Measurements from ENCODE around the gene SLAMF1.
A peak's percentile ranks its signal among the peaks of the same experiment; 100 is the strongest.
"Not testable (repeated sequence)": the region's sequence is repeated elsewhere in the genome, so short reads cannot be mapped to it uniquely, and the experiment has no call there.

Gene SLAMF1

DNA sequence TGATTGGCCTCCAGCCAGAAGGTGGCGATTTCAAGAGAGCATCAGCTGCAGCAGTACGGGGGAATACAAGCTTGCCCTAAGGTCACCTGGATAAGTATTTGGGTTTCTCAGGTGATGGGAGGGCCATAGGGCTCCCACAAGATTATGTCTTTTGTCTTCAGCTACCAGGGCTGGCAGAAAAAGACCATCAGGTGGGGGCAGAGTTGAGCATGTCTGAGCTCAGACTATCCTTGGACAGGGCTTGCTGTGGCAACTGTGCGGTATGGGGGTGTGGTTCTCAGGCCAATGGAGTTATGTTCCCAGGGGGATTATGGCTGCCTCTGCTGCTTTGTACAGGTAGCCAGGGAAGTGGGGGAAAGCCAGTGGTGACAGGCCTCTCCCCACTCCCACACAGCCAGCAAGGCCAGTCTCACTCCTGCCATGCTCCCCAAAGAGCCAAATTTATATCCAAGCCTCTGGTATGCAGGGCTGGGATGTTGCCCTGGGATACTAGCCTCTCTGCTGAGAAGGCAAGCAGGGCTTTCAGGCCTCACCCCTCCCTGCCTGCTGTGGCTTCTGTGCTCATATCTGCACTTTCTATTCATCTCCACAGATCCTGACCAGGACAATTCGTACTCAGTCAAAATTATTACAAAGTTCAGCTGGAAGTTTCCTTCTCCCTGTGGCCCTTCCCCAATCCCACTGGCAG is 40.9 kb downstream of the SLAMF1 start:
- no peak for DNase-seq (ENCODE audit: low read depth in 3 of 3)

- DNase-seq (ENCODE audit: low read depth in 3 of 3): no peak
These were observed 41.6 kb downstream of the SLAMF1 start for GRCh38 chr1:160605205-160605604.

DNA sequence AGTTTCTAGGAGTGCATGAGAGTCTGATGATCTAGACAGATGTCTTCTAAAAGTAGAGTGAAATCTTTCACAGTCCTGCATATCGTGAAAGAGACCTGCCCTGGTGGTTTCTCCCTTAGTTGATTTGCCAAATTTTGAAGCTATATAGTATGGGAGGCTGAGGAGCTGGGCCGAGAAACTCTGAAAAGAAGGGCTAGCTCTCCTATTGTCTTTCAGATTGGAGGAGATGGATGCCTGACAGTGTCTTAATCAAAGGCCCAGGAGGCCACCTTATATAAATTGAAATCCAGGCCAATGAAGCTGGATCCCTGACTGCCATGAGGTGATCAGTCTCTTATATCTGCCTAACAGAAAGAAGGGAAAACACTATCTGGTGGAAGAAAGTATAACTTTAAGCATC is 49.1 kb downstream of the SLAMF1 start:
- DNase-seq (ENCODE audit: low read depth in 3 of 3): no peak

DNA sequence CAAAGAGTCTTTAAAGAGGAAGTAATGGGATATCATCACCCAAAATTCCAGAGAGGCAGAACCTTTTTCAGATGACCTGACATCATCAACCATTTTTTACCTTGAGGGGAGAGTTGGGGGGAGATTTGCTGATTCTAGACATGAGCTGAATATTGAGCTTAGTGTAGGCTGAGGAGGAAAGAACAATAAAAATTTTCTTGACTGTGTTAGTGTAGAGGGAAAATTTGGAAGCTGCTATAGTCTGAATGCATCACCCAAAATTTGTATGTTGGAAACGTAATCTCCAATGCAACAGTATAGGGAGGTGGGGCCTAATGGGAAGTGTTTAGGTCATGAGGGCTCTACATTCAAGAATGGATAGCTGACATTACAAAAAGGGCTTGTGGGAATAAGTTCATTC is 49.8 kb downstream of the SLAMF1 start:
- no peak for DNase-seq (ENCODE audit: low read depth in 3 of 3)

DNA sequence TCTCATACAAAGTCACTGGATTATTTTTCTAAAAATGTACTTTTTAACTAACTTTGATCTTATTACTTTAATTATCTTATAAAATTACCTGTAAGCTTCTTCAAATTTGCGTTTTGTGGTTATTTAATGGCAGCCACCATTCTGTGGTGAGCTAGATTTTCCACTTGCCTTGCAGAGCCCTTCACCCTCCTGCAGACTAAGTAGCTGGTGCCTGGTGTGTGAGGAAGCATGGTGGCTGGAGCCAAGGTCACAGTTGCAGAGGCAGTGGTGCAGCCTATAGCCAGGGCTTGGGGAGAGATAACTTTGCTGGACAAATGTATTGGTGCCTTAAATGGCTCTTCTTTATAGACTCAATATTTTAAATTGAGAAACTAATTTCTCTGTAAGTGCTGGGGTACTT is 56.4 kb downstream of the SLAMF1 start:
- no peak for DNase-seq (ENCODE audit: low read depth in 3 of 3)

GRCh38 chr1:160588468-160588867 is 58.4 kb downstream of the SLAMF1 start:
- no peak for DNase-seq (ENCODE audit: low read depth in 3 of 3)

GRCh38 chr1:160584784-160585183 is 62.1 kb downstream of the SLAMF1 start:
- DNase-seq (ENCODE audit: low read depth in 3 of 3): no peak

GRCh38 chr1:160582976-160583375 is 63.9 kb downstream of the SLAMF1 start:
- not testable (repeated sequence) for DNase-seq (ENCODE audit: low read depth in 3 of 3)

DNA sequence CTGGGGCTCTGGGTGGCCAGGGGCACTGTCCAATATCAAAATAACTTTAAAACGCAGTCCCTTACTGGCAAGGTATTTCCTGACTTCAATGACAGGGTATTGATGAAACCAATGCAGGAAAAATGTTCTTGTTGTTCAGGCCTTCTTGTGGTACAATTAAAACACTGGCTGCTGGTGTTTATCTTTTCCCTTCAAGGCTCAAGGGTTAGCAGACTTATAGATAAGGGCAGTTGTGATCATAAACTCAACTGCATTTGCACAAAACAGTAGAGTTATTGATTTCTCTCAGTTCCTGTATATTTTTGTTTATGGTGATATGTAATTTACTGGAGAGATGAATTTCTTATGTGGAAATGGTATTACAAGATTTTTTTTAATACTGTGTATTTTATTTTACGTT is 64.9 kb downstream of the SLAMF1 start:
- no peak for DNase-seq (ENCODE audit: low read depth in 3 of 3)

DNA sequence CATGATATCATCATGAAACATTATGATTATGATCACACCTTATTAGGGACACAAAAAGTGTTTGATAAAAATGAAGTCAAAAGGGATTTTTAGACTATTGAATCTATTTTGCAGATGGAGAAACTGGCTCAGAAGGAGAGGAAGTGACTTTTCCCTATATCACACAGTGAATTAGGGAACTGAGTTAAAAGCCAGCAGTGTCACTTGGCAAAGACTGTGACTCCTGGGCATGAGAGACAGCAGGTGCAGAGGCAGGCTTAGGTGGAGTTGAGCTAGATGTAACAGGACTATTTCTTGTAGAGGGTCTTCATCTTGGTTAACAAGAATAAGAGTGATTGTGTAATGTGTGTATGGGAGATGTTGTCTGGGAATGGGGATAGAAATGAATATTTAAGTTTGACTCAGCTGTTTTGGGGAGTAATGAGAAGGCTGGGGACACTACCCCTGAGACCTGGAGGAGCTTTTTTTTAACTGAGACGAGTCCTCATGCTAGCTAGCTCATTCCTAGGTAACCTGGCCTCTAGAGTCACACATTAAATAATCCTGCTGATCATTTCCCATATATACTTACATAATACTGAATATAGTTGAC is 66.5 kb downstream of the SLAMF1 start:
- DNase-seq (ENCODE audit: low read depth in 3 of 3): no peak

DNA sequence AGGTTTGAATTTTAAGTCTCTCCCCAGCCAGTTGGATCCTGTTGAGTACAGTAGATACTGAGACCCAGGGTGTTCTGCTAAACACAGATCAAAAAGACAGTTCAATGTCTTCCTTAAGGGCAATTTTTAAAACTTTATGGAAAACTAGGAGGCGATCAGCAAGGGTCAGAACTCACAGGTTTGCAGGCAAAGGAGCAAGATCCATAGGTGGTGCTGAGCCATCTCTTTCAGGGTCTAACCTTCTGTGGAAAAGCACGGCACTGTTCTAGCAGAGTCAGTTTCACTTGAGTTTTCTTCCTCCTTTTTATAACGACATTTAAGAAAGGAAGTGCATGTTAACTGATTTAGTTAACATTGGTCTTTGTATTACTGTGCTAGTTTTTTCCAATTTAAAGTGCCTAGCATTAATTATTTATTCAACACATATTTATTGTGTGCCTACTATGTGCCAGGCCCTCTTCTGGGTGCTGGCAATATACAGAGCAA is 67.6 kb downstream of the SLAMF1 start, which contains the start of gene CD84:
TSS of gene CD84 (minus strand) at position 281 of the 486 bp plus-strand sequence. CDS start at position 222, 59 bp downstream.
- no peak for DNase-seq (ENCODE audit: low read depth in 3 of 3)

GRCh38 chr1:160578525-160579191 is 68.2 kb downstream of the SLAMF1 start:
- DNase-seq (ENCODE audit: low read depth in 3 of 3): no peak

DNA sequence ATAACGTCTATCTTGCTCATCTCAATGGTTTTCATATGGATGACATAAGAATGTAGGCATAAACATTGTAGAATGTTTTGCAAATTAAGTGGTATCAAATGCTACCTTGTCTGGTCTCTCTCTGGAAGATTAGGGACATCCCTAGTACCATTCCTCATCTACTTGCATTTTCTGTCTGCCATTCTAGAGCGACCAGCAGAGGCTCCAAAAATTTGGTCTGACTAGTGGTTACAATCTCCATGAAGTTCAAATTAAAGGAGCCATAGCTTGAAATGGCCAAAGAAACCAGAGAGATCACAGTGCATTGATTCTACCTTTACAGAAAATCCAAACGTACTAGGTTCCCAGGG is 68.7 kb downstream of the SLAMF1 start:
- no peak for DNase-seq (ENCODE audit: low read depth in 3 of 3)

GRCh38 chr1:160577671-160578070 is 69.2 kb downstream of the SLAMF1 start:
- no peak for DNase-seq (ENCODE audit: low read depth in 3 of 3)

GRCh38 chr1:160576884-160577283 is 70.0 kb downstream of the SLAMF1 start:
- DNase-seq (ENCODE audit: low read depth in 3 of 3): no peak

DNA sequence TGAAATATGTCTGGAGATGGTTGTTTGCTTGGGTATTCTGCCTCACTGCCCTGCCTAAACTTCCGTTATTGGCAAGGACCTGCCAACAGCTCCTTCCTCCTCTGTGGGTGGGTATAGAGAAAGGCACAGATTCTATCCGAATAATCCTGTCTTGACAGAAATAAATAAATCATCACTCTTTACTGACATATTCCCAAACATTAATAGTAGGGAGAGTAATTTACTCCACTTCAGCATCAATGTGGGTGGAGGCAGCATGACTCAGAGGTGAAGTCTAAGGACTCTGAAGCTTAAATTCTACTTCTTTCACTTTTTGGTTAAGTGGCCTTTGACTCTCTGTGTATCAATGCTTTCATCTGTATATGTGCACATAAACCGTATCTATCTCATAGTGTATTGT is 70.5 kb downstream of the SLAMF1 start:
- DNase-seq (ENCODE audit: low read depth in 3 of 3): no peak

GRCh38 chr1:160575112-160575664 is 71.7 kb downstream of the SLAMF1 start:
- DNase-seq (ENCODE audit: low read depth in 3 of 3): no peak

GRCh38 chr1:160570840-160571239 is 76.0 kb downstream of the SLAMF1 start:
- no peak for DNase-seq (ENCODE audit: low read depth in 3 of 3)

- DNase-seq (ENCODE audit: low read depth in 3 of 3): no peak
These were observed 77.0 kb downstream of the SLAMF1 start for GRCh38 chr1:160569806-160570205.

GRCh38 chr1:160567858-160568682 is 78.8 kb downstream of the SLAMF1 start:
- peak; percentile 29 to 51 (median 41) for DNase-seq (ENCODE audit: low read depth in 3 of 3)

- no peak for DNase-seq (ENCODE audit: low read depth in 3 of 3)
These were observed 79.5 kb downstream of the SLAMF1 start for GRCh38 chr1:160567341-160567740.

GRCh38 chr1:160565564-160565963 is 81.3 kb downstream of the SLAMF1 start:
- no peak for DNase-seq (ENCODE audit: low read depth in 3 of 3)

Data from stimulated activated CD4-positive, alpha-beta T cell treated with anti-CD3 and anti-CD28 coated beads, TNF-alpha, amount 100 ng/mL, for 48 hours (primary cell).